Measurements from ENCODE around the gene LRBA.

GRCh38 chr4:150939530-150939929 is 75.6 kb downstream of the LRBA start:
- TF ChIP-seq CTCF (IDR thresholded peaks at IDR 0.05 in 4 of 5, conservative IDR thresholded peaks at IDR 0.05 in 1 of 5) (no peak), POLR2A (IDR thresholded peaks at IDR 0.05) (no peak)

Measured in gastrocnemius medialis (tissue), 4 donors.